Panc1 (cell line): Measurements from ENCODE around the gene KCNMB2.

Source experiments
- POLR2AphosphoS5 ChIP-seq: IDR thresholded peaks from 2 replicates; pipeline ENCODE4 v1.6.1; 2012; ENCODE audit warnings: mild to moderate bottlenecking, low read depth, low read length, moderate library complexity
- TCF7L2 ChIP-seq: IDR thresholded peaks from 2 replicates; pipeline ENCODE4 v1.6.1; 2011; ENCODE audit warnings: mild to moderate bottlenecking, low read depth, low read length, inconsistent platforms
- TF ChIP-seq, protein P1 (sequence below): fragments of 450-650 bp; IDR thresholded peaks from 2 replicates; pipeline ENCODE4 v1.5.1; 2017; ENCODE audit warnings: mild to moderate bottlenecking

DNA sequence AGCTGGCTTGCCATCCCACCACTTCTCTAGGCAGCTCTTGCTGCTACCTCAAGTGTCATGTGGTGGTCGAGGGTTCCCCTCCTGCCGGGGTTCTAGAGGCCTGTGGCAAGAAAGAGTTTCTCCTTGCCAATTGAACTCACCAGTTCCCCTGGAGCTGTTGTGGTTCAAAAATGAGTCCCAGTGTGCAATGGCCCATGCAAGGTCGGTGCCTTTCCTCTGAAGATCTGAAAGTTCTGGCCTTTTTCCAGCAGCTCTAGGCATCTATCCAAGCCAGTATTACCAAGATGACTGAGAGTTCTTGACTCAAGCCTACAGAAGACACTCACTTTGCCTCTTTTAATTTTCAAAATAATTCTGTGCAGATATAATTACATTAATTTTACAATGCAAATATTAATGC is 163.6 kb downstream of the KCNMB2 start:
- TF ChIP-seq TCF7L2 (no peak), POLR2AphosphoS5 (no peak)
- TF ChIP-seq, protein P1, sequence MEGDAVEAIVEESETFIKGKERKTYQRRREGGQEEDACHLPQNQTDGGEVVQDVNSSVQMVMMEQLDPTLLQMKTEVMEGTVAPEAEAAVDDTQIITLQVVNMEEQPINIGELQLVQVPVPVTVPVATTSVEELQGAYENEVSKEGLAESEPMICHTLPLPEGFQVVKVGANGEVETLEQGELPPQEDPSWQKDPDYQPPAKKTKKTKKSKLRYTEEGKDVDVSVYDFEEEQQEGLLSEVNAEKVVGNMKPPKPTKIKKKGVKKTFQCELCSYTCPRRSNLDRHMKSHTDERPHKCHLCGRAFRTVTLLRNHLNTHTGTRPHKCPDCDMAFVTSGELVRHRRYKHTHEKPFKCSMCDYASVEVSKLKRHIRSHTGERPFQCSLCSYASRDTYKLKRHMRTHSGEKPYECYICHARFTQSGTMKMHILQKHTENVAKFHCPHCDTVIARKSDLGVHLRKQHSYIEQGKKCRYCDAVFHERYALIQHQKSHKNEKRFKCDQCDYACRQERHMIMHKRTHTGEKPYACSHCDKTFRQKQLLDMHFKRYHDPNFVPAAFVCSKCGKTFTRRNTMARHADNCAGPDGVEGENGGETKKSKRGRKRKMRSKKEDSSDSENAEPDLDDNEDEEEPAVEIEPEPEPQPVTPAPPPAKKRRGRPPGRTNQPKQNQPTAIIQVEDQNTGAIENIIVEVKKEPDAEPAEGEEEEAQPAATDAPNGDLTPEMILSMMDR, result no peak
